Chondrocyte (in vitro differentiated cells): ENCODE measurements around the gene NAT8L. TPM values are rescaled to one million over a fixed set of nuclear protein-coding genes. Genes with fewer than 3 reads are reported as not detected.

ENCODE experiments used
- DNase-seq: peaks from one replicate; pipeline ENCODE4 v3.0.0; 2021; ENCODE audit warnings: mixed read lengths, low spot score
- H3K27ac Mint-ChIP-seq: one replicate; pipeline ENCODE4 v1.8.0; 2021; ENCODE audit warnings: mild to moderate bottlenecking, moderate library complexity, mixed read lengths; ENCODE audit not compliant: unreplicated experiment
- H3K27me3 Mint-ChIP-seq: 2 replicates; pipeline ENCODE4 v1.8.0; 2021; ENCODE audit warnings: low read depth, mixed read lengths
- H3K36me3 Mint-ChIP-seq: 2 replicates; pipeline ENCODE4 v1.8.0; 2021; ENCODE audit warnings: low read depth, mixed read lengths
- H3K4me1 Mint-ChIP-seq: 2 replicates; pipeline ENCODE4 v1.8.0; 2021; ENCODE audit warnings: low read depth, mild to moderate bottlenecking, mixed read lengths
- H3K4me3 Mint-ChIP-seq: one replicate; pipeline ENCODE4 v1.8.0; 2021; ENCODE audit warnings: mild to moderate bottlenecking, moderate library complexity, mixed read lengths; ENCODE audit not compliant: unreplicated experiment
- H3K9me3 Mint-ChIP-seq: 2 replicates; pipeline ENCODE4 v1.8.0; 2021; ENCODE audit warnings: low read depth, mixed read lengths
- CTCF ChIP-seq: fragments of 200-600 bp; sonication (generic); IDR thresholded peaks from 2 replicates; pipeline ENCODE4 v1.5.0; 2021; ENCODE audit warnings: antibody characterized with exemption, mild to moderate bottlenecking, moderate library complexity
- total RNA-seq: library from RNA; stranded (reverse); gene quantifications from 3 replicates; pipeline ENCODE4 v1.2.1, GENCODE V29; 2021

NAT8L gene
- total RNA-seq, 1 donor from 2014 or later, result 1.6 TPM

- H3K27ac Mint-ChIP-seq, result no peak overlapping the region
- no peaks in the 10 kb centered on the region for H3K4me1 Mint-ChIP-seq
- H3K9me3 Mint-ChIP-seq, result peaks cover under 1% of the 10 kb centered on the region
- no peaks in the 10 kb centered on the region for H3K27me3 Mint-ChIP-seq
- H3K36me3 Mint-ChIP-seq, result peaks cover 6% of the 10 kb centered on the region
- no peak for TF ChIP-seq CTCF
- H3K4me3 Mint-ChIP-seq, result no peak overlapping the region
- DNase-seq, result peak; percentile 50
These were observed 23.0 kb downstream of the NAT8L start for GRCh38 chr4:2082118-2082517.

- no peak for TF ChIP-seq CTCF
- Mint-ChIP-seq H3K9me3 (peaks cover 6% of the 10 kb centered on the region), H3K27ac (no peak overlapping the region), H3K4me3 (no peak overlapping the region), H3K36me3 (peaks cover 8% of the 10 kb centered on the region), H3K4me1 (no peaks in the 10 kb centered on the region), H3K27me3 (no peaks in the 10 kb centered on the region)
- no peak for DNase-seq
These were observed 23.5 kb downstream of the NAT8L start for GRCh38 chr4:2082627-2083026.

GRCh38 chr4:2083116-2083825, 24.1 kb downstream of the NAT8L start:
- Mint-ChIP-seq H3K4me3 (no peak overlapping the region), H3K27me3 (no peaks in the 10 kb centered on the region), H3K4me1 (no peaks in the 10 kb centered on the region), H3K27ac (no peak overlapping the region), H3K9me3 (peaks cover 7% of the 10 kb centered on the region), H3K36me3 (peaks cover 8% of the 10 kb centered on the region)
- DNase-seq, result peak; percentile 27
- TF ChIP-seq CTCF, result no peak

- peak; percentile 58 for DNase-seq
- H3K36me3 Mint-ChIP-seq, result peaks cover 8% of the 10 kb centered on the region
- no peak overlapping the region for H3K4me3 Mint-ChIP-seq
- no peaks in the 10 kb centered on the region for H3K4me1 Mint-ChIP-seq
- no peak overlapping the region for H3K27ac Mint-ChIP-seq
- H3K27me3 Mint-ChIP-seq, result no peaks in the 10 kb centered on the region
- peaks cover 7% of the 10 kb centered on the region for H3K9me3 Mint-ChIP-seq
- no peak for TF ChIP-seq CTCF
These were observed 24.7 kb downstream of the NAT8L start for GRCh38 chr4:2083826-2084160.

- H3K4me1 Mint-ChIP-seq, result no peaks in the 10 kb centered on the region
- H3K27me3 Mint-ChIP-seq, result no peaks in the 10 kb centered on the region
- H3K4me3 Mint-ChIP-seq, result no peak overlapping the region
- peak; percentile 68 for DNase-seq
- H3K36me3 Mint-ChIP-seq, result peaks cover 8% of the 10 kb centered on the region
- H3K27ac Mint-ChIP-seq, result no peak overlapping the region
- no peak for TF ChIP-seq CTCF
- H3K9me3 Mint-ChIP-seq, result peaks cover 7% of the 10 kb centered on the region
These were observed 25.2 kb downstream of the NAT8L start for GRCh38 chr4:2084316-2084715.
